HEK293 (cell line): ENCODE results near the gene TRPM6.

Experiments used
- ATF2 ChIP-seq: fragments of 450-650 bp; formaldehyde crosslinking; IDR thresholded peaks from 2 replicates; pipeline ENCODE4 v1.5.1; 2016; ENCODE audit warnings: missing biosample characterization, missing genetic modification characterization, low read depth
- CTCF ChIP-seq: fragments of 450-650 bp; formaldehyde crosslinking; IDR thresholded peaks from 2 replicates; pipeline ENCODE4 v1.5.1; 2016; ENCODE audit warnings: missing biosample characterization, missing genetic modification characterization
- EGR2 ChIP-seq: fragments of 450-650 bp; formaldehyde crosslinking; IDR thresholded peaks from 2 replicates; pipeline ENCODE4 v1.5.1; 2016; ENCODE audit warnings: low read depth, missing biosample characterization, missing genetic modification characterization
- GLI4 ChIP-seq: fragments of 450-650 bp; formaldehyde crosslinking; IDR thresholded peaks from 2 replicates; pipeline ENCODE4 v1.5.1; 2016; ENCODE audit warnings: missing biosample characterization, missing genetic modification characterization
- MYNN ChIP-seq: fragments of 450-650 bp; formaldehyde crosslinking; IDR thresholded peaks from 2 replicates; pipeline ENCODE4 v1.5.1; 2016; ENCODE audit warnings: missing biosample characterization, missing genetic modification characterization, borderline replicate concordance
- OVOL3 ChIP-seq: fragments of 450-650 bp; formaldehyde crosslinking; IDR thresholded peaks from 2 replicates; pipeline ENCODE4 v1.5.1; 2016; ENCODE audit warnings: missing biosample characterization, missing genetic modification characterization
- RBAK ChIP-seq: fragments of 450-650 bp; formaldehyde crosslinking; IDR thresholded peaks from 2 replicates; pipeline ENCODE4 v1.5.1; 2016; ENCODE audit warnings: missing biosample characterization, missing genetic modification characterization
- SALL2 ChIP-seq: fragments of 450-650 bp; formaldehyde crosslinking; IDR thresholded peaks from 2 replicates; pipeline ENCODE4 v1.5.0; 2017; ENCODE audit warnings: missing biosample characterization, mild to moderate bottlenecking, missing genetic modification characterization, borderline replicate concordance
- YY1 ChIP-seq: fragments of 450-650 bp; formaldehyde crosslinking; IDR thresholded peaks from 2 replicates; pipeline ENCODE4 v1.5.1; 2018; ENCODE audit warnings: missing biosample characterization, missing genetic modification characterization
- ZBTB8A ChIP-seq: fragments of 450-650 bp; formaldehyde crosslinking; IDR thresholded peaks from 2 replicates; pipeline ENCODE4 v1.5.1; 2016; ENCODE audit warnings: missing biosample characterization, missing genetic modification characterization
- ZNF138 ChIP-seq: fragments of 450-650 bp; formaldehyde crosslinking; IDR thresholded peaks from 2 replicates; pipeline ENCODE4 v1.5.1; 2016; ENCODE audit warnings: missing biosample characterization, missing genetic modification characterization, borderline replicate concordance
- ZNF426 ChIP-seq: fragments of 450-650 bp; formaldehyde crosslinking; IDR thresholded peaks from 2 replicates; pipeline ENCODE4 v1.5.1; 2017; ENCODE audit warnings: missing biosample characterization, missing genetic modification characterization, mild to moderate bottlenecking, inconsistent platforms, moderate library complexity
- ZNF501 ChIP-seq: fragments of 450-650 bp; formaldehyde crosslinking; IDR thresholded peaks from 2 replicates; pipeline ENCODE4 v1.5.1; 2016; ENCODE audit warnings: missing biosample characterization, missing genetic modification characterization
- TF ChIP-seq, protein P1 (sequence below): fragments of 450-650 bp; formaldehyde crosslinking; IDR thresholded peaks from 2 replicates; pipeline ENCODE4 v1.5.1; 2016; ENCODE audit warnings: missing biosample characterization, missing genetic modification characterization

DNA sequence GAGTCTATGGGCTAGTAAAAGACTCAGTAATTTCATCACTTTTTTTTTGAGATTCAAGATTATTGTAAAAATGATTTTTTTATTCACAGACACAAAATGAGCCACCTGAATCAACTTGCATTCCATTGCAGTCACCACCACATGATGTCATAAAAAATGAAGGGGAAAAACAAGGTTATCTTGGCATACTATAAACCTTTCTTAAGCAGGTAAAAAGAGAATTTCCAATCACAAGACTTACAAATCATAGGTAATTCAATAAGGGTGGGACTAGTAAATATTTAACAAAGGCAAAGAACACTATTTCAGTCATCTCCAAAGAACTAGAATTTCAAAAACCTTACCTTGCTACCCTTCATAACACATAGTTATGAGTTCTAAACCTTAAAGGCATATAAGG lies 30.7 kb downstream of the TRPM6 start:
- TF ChIP-seq ZBTB8A (no peak), ZNF426 (tag by site-specific recombination) (no peak), GLI4 (tag by site-specific recombination) (no peak), OVOL3 (tag by site-specific recombination) (no peak), RBAK (tag by site-specific recombination) (no peak), CTCF (tag by site-specific recombination) (no peak), ZNF138 (tag by site-specific recombination) (no peak), EGR2 (tag by site-specific recombination) (no peak), ATF2 (tag by site-specific recombination) (no peak), YY1 (tag by site-specific recombination) (no peak), SALL2 (tag by site-specific recombination) (no peak), ZNF501 (tag by site-specific recombination) (no peak), MYNN (no peak)
- TF ChIP-seq, protein P1, sequence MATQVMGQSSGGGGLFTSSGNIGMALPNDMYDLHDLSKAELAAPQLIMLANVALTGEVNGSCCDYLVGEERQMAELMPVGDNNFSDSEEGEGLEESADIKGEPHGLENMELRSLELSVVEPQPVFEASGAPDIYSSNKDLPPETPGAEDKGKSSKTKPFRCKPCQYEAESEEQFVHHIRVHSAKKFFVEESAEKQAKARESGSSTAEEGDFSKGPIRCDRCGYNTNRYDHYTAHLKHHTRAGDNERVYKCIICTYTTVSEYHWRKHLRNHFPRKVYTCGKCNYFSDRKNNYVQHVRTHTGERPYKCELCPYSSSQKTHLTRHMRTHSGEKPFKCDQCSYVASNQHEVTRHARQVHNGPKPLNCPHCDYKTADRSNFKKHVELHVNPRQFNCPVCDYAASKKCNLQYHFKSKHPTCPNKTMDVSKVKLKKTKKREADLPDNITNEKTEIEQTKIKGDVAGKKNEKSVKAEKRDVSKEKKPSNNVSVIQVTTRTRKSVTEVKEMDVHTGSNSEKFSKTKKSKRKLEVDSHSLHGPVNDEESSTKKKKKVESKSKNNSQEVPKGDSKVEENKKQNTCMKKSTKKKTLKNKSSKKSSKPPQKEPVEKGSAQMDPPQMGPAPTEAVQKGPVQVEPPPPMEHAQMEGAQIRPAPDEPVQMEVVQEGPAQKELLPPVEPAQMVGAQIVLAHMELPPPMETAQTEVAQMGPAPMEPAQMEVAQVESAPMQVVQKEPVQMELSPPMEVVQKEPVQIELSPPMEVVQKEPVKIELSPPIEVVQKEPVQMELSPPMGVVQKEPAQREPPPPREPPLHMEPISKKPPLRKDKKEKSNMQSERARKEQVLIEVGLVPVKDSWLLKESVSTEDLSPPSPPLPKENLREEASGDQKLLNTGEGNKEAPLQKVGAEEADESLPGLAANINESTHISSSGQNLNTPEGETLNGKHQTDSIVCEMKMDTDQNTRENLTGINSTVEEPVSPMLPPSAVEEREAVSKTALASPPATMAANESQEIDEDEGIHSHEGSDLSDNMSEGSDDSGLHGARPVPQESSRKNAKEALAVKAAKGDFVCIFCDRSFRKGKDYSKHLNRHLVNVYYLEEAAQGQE (tag by site-specific recombination), result no peak
